PFSK-1 (cell line): Measurements from ENCODE around the gene BFSP2.

Experiments used
- FOXP2 ChIP-seq: optimal IDR thresholded peaks from 2 replicates; pipeline ENCODE3; 2011; ENCODE audit warnings: borderline replicate concordance, control low read depth, inconsistent platforms; ENCODE audit not compliant: insufficient read depth; ENCODE audit errors: extremely low read length, extremely low read depth
- POLR2AphosphoS5 ChIP-seq: IDR thresholded peaks from 2 replicates; pipeline ENCODE4 v1.6.1; 2012; ENCODE audit warnings: low read depth, mild to moderate bottlenecking, control low read depth, low read length, moderate library complexity
- REST ChIP-seq, 2 experiments: IDR thresholded peaks; 2 replicates each; pipeline versions ENCODE4 v1.6.1 to v1.8.0; 2011 to 2012; ENCODE audit warnings: low read depth in 2 of 2, low read length in 2 of 2, control low read depth in 1 of 2, inconsistent platforms in 1 of 2, mild to moderate bottlenecking in 1 of 2, moderate library complexity in 1 of 2; ENCODE audit not compliant: insufficient read depth in 1 of 2
- SIN3A ChIP-seq: IDR thresholded peaks from 2 replicates; pipeline ENCODE4 v1.6.1; 2012; ENCODE audit warnings: mild to moderate bottlenecking, low read length, moderate library complexity, borderline replicate concordance; ENCODE audit not compliant: insufficient read depth
- TAF1 ChIP-seq: IDR thresholded peaks from 2 replicates; pipeline ENCODE4 v1.6.1; 2012; ENCODE audit warnings: low read length, control low read depth, borderline replicate concordance; ENCODE audit not compliant: insufficient read depth

DNA sequence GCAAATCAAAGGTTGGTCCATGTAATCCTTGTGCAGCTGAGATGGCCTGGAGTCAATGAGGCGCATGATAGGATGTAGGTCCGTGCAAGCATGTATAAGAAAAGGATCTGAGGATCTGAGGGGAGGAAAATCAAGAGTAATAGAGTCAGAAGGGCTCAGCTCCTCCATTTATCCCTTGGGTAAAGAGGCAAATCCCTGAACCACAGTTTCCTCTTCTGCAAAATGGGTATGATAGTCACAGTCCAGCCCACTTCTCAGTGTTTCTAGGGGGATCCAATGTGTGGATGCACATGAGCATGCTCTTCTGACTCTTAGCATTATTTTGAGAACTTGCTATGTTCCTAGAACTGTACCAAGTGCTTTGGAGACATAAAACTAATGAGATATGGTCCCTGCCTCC is 67.9 kb downstream of the BFSP2 start:
- TF ChIP-seq SIN3A (no peak), REST (IDR thresholded peaks at IDR 0.05; ENCODE audit: insufficient read depth in 1 of 2, low read depth in 2 of 2, low read length in 2 of 2) (no peak), TAF1 (no peak), POLR2AphosphoS5 (no peak), FOXP2 (no peak)
